CD14-positive monocyte (primary cell): ENCODE data around the gene HIBCH. TPM values are rescaled to one million over a fixed set of nuclear protein-coding genes. Genes with fewer than 3 reads are reported as not detected.

Experiments
- DNase-seq, 3 donors: peaks; one replicate each; pipeline ENCODE4 v3.0.0-alpha.2; 2011 to 2022
- H2AFZ ChIP-seq: 2 replicates; pipeline ENCODE4 v1.6.0; 2012; ENCODE audit warnings: mild to moderate bottlenecking, low read depth, low read length, inconsistent platforms; ENCODE audit not compliant: insufficient read depth, poor library complexity, severe bottlenecking
- H3K27ac ChIP-seq, 2 donors: 1 replicate in 1 of 2; 2 replicates in 1 of 2; pipeline ENCODE4 v1.5.1; 2012 to 2013; ENCODE audit warnings: low read length in 2 of 2, control low read depth in 1 of 2, inconsistent platforms in 1 of 2, low read depth in 1 of 2, mild to moderate bottlenecking in 1 of 2
- H3K27me3 ChIP-seq, 2 donors: one replicate each; pipeline versions ENCODE4 v1.6.0 to v1.6.1; 2011 to 2013; ENCODE audit warnings: low read length in 2 of 2; ENCODE audit not compliant: control insufficient read depth in 2 of 2, insufficient read depth in 2 of 2
- H3K36me3 ChIP-seq, 2 donors: replicated peaks in 1 of 2; 1 replicate in 1 of 2; 2 replicates in 1 of 2; pipeline versions ENCODE4 v1.5.1 to v1.6.1; 2012 to 2013; ENCODE audit warnings: low read length in 2 of 2, control low read depth in 1 of 2, inconsistent platforms in 1 of 2, mild to moderate bottlenecking in 1 of 2; ENCODE audit not compliant: insufficient read depth in 2 of 2, control insufficient read depth in 1 of 2
- H3K4me1 ChIP-seq, 2 donors: 1 replicate in 1 of 2; 2 replicates in 1 of 2; pipeline versions ENCODE4 v1.5.1 to v1.6.1; 2012 to 2013; ENCODE audit warnings: low read length in 2 of 2, control low read depth in 1 of 2, inconsistent platforms in 1 of 2, mild to moderate bottlenecking in 1 of 2, moderate library complexity in 1 of 2; ENCODE audit not compliant: insufficient read depth in 2 of 2, control insufficient read depth in 1 of 2
- H3K4me2 ChIP-seq: replicated peaks from 2 replicates; pipeline ENCODE3; 2012; ENCODE audit warnings: low read length, moderate library complexity, mild to moderate bottlenecking; ENCODE audit not compliant: poor library complexity, severe bottlenecking; ENCODE audit errors: extremely low read depth
- H3K4me3 ChIP-seq, 3 experiments: fragments of 200-600 bp in 1 of 3; sonication (generic) in 1 of 3; replicated peaks in 1 of 3; 1 replicate in 2 of 3; 2 replicates in 1 of 3; pipeline ENCODE4 v1.5.1; 2011 to 2013; ENCODE audit warnings: low read length in 3 of 3, mild to moderate bottlenecking in 3 of 3, control low read depth in 2 of 3, low read depth in 2 of 3, inconsistent platforms in 1 of 3, moderate library complexity in 1 of 3
- H3K79me2 ChIP-seq: 2 replicates; pipeline ENCODE4 v1.6.0; 2012; ENCODE audit warnings: mild to moderate bottlenecking, control low read depth, inconsistent platforms, low read length, moderate library complexity; ENCODE audit not compliant: insufficient read depth
- H3K9ac ChIP-seq: 2 replicates; pipeline ENCODE4 v1.6.0; 2017; ENCODE audit warnings: low read length, mild to moderate bottlenecking; ENCODE audit not compliant: insufficient read depth, poor library complexity, severe bottlenecking
- H3K9me3 ChIP-seq, 2 donors: replicated peaks in 1 of 2; 1 replicate in 1 of 2; 2 replicates in 1 of 2; pipeline versions ENCODE4 v1.5.1 to v1.6.1; 2012 to 2013; ENCODE audit warnings: low read length in 2 of 2, control low read depth in 1 of 2; ENCODE audit not compliant: control insufficient read depth in 1 of 2, insufficient read depth in 1 of 2
- H4K20me1 ChIP-seq: 2 replicates; pipeline ENCODE4 v1.6.0; 2012; ENCODE audit warnings: mild to moderate bottlenecking, low read length, control low read depth, moderate library complexity; ENCODE audit not compliant: insufficient read depth
- H3K27ac Mint-ChIP-seq, 7 donors: one replicate each; pipeline ENCODE4 v1.8.0; 2020; ENCODE audit warnings: mild to moderate bottlenecking in 7 of 7, mixed read lengths in 7 of 7, moderate library complexity in 6 of 7, inconsistent platforms in 2 of 7
- H3K27me3 Mint-ChIP-seq, 3 donors: one replicate each; pipeline ENCODE4 v1.8.0; 2021 to 2022; ENCODE audit warnings: low read depth in 3 of 3, mild to moderate bottlenecking in 3 of 3, mixed read lengths in 3 of 3, moderate library complexity in 3 of 3, inconsistent platforms in 1 of 3
- H3K36me3 Mint-ChIP-seq, 2 donors: one replicate each; pipeline ENCODE4 v1.8.0; 2020; ENCODE audit warnings: mixed read lengths in 2 of 2, inconsistent platforms in 1 of 2, mild to moderate bottlenecking in 1 of 2
- H3K4me1 Mint-ChIP-seq: one replicate; pipeline ENCODE4 v1.8.0; 2020; ENCODE audit warnings: mild to moderate bottlenecking, mixed read lengths
- H3K4me3 Mint-ChIP-seq, 2 donors: one replicate each; pipeline ENCODE4 v1.8.0; 2020; ENCODE audit warnings: mild to moderate bottlenecking in 2 of 2, mixed read lengths in 2 of 2, moderate library complexity in 1 of 2
- H3K9me3 Mint-ChIP-seq, 7 donors: one replicate each; pipeline ENCODE4 v1.8.0; 2020 to 2022; ENCODE audit warnings: mixed read lengths in 7 of 7, mild to moderate bottlenecking in 6 of 7, moderate library complexity in 6 of 7, inconsistent platforms in 2 of 7
- WGBS: methylation state at CpG from one replicate; pipeline ENCODE4 v1.1.5; 2013; ENCODE audit warnings: missing lambda C conversion rate; ENCODE audit not compliant: insufficient coverage; 5-methylcytosine and 5-hydroxymethylcytosine counted together
- intact Hi-C, 2 donors: fragments of 100-400 bp; cut with micrococcal nuclease; formaldehyde crosslinking; loops; one replicate each; pipeline versions ENCODE4 v1.15.0 to v1.15.1; 2023
- polyA plus RNA-seq, 3 donors: library from polyadenylated mRNA; depleted of rRNA in 1 of 3; unstranded in 2 of 3; stranded (reverse) in 1 of 3; fragments of 300-500 nt in 2 of 3; fragments of >200 nt in 1 of 3; fragmentation: Illumina TruSeq in 2 of 3; gene quantifications; 1 replicate in 2 of 3; 2 replicates in 1 of 3; pipeline ENCODE4 v1.2.3, GENCODE V29; 2012 to 2021
- TF ChIP-seq, protein P1 (sequence below): fragments of 200-600 bp; IDR thresholded peaks from one replicate; pipeline ENCODE4 v1.8.0; 2022; ENCODE audit warnings: antibody characterized with exemption, mild to moderate bottlenecking

HIBCH gene
- polyA plus RNA-seq, 3 donors: 3.3 to 8.2 (median 7.3) TPM

DNA sequence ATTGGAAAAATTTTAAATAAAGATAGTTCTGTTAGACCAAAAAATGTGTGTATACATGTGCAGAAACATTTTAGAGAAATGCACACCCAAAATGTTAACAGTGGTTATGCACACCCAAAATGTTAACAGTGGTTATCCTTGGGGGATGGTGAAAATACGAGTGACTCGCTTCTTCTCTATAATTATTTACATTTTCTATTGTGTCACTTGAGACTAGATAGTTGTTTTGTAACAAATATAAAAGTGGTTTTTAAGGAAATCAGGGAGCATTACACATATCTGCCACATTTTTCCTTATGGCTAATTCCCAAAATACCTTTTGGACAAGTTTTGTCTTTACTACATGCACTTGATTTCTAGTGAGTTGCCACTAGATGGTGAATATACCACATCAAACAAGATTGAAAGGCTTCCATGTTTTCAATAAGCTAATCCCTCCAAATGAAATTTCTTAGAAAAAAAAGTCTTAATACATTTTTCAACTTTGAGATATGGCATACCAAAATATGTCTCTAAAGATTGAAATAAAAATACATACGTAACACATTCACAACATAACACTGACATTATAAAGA lies 9.0 kb upstream of the HIBCH start:
- no peaks in the 10 kb centered on the region for H3K36me3 ChIP-seq
- no peaks in the 10 kb centered on the region for H3K9me3 Mint-ChIP-seq
- no peak overlapping the region for H3K4me2 ChIP-seq
- H3K9me3 ChIP-seq: no peaks in the 10 kb centered on the region
- no peaks in the 10 kb centered on the region for H3K4me1 Mint-ChIP-seq
- H3K9ac ChIP-seq: no peak overlapping the region
- no peak overlapping the region for H3K4me3 ChIP-seq
- intact Hi-C loops: no loop called here
- no peak overlapping the region for H3K27ac Mint-ChIP-seq
- H3K27ac ChIP-seq: no peak overlapping the region
- no peaks in the 10 kb centered on the region for H3K79me2 ChIP-seq
- H2AFZ ChIP-seq: no peak overlapping the region
- no CpG with 5 or more reads among the region's 3 CpGs for WGBS
- H3K27me3 ChIP-seq: no peaks in the 10 kb centered on the region
- DNase-seq: no peak
- H3K4me3 Mint-ChIP-seq: no peak overlapping the region
- H4K20me1 ChIP-seq: no peaks in the 10 kb centered on the region
- TF ChIP-seq, protein P1, sequence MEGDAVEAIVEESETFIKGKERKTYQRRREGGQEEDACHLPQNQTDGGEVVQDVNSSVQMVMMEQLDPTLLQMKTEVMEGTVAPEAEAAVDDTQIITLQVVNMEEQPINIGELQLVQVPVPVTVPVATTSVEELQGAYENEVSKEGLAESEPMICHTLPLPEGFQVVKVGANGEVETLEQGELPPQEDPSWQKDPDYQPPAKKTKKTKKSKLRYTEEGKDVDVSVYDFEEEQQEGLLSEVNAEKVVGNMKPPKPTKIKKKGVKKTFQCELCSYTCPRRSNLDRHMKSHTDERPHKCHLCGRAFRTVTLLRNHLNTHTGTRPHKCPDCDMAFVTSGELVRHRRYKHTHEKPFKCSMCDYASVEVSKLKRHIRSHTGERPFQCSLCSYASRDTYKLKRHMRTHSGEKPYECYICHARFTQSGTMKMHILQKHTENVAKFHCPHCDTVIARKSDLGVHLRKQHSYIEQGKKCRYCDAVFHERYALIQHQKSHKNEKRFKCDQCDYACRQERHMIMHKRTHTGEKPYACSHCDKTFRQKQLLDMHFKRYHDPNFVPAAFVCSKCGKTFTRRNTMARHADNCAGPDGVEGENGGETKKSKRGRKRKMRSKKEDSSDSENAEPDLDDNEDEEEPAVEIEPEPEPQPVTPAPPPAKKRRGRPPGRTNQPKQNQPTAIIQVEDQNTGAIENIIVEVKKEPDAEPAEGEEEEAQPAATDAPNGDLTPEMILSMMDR: peak; percentile 18
- peaks cover 0 to 3% (median 0%) of the 10 kb centered on the region in 3 donors for H3K27me3 Mint-ChIP-seq
- no peaks in the 10 kb centered on the region for H3K36me3 Mint-ChIP-seq
- H3K4me1 ChIP-seq: no peaks in the 10 kb centered on the region

DNA sequence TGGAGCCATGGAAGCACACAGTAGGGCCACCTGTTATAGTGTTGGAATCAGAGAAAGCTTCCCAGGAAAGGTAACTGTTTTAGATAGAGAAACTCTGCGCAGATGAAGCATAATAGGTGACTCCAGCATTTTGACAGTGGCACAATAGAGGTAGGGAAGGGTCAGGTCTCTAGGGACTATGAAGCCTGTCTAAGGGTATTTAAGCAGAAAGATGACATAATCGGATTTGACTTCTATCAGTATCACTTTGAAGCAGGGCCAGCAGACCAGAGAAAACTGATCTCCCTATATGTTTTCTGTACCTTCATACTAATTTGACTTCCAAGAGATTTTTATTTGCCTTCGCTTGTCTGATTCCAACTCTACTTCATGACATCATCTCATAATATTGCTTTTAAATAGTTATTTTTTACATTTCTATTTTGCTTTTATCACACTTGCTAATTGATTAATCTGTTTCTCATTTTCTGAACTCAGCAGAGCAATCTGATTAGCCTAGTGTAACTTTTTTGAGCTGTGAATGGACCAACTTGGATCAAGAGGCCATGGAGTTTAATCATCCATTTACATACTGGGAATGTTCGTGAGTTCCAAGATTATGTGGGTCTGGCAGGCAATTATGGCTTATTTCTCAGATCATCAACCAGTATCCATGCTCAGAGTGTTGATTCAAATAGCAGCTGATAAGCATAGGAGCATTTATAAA lies 8.4 kb upstream of the HIBCH start:
- WGBS: 94% methylated on average over 2 of the region's 4 CpGs
- no peak for DNase-seq
- intact Hi-C loops: no loop called here
- H3K36me3 ChIP-seq: no peaks in the 10 kb centered on the region
- no peaks in the 10 kb centered on the region for H3K27me3 ChIP-seq
- peaks cover 0 to 3% (median 1%) of the 10 kb centered on the region in 3 donors for H3K27me3 Mint-ChIP-seq
- H3K4me3 ChIP-seq: no peak overlapping the region
- H3K4me1 ChIP-seq: no peaks in the 10 kb centered on the region
- H3K27ac ChIP-seq: no peak overlapping the region
- no peaks in the 10 kb centered on the region for H3K9me3 ChIP-seq
- no peak overlapping the region for H3K9ac ChIP-seq
- H3K4me1 Mint-ChIP-seq: no peaks in the 10 kb centered on the region
- H4K20me1 ChIP-seq: no peaks in the 10 kb centered on the region
- no peaks in the 10 kb centered on the region for H3K9me3 Mint-ChIP-seq
- no peak overlapping the region for H3K4me2 ChIP-seq
- no peak overlapping the region for H3K27ac Mint-ChIP-seq
- no peaks in the 10 kb centered on the region for H3K79me2 ChIP-seq
- no peak overlapping the region for H2AFZ ChIP-seq
- no peaks in the 10 kb centered on the region for H3K36me3 Mint-ChIP-seq
- TF ChIP-seq, protein P1: no peak
- H3K4me3 Mint-ChIP-seq: no peak overlapping the region
